Endothelial cell of umbilical vein (primary cell): Measurements from ENCODE around the gene CARD14. TPM values are rescaled to one million over a fixed set of nuclear protein-coding genes. Genes with fewer than 3 reads are reported as not detected.

Experiments used
- BruUV-seq: library from RNA; stranded (reverse); fragments of 400-500 nt; replicated peaks from 2 replicates; lab custom pipeline; 2021; lab: Mats Ljungman, UMichigan
- CTCF ChIA-PET: fragments of 300-600, 350-600 bp; sonication (Branson Sonifier 250); formaldehyde crosslinking; loops from one replicate; lab custom pipeline; 2021; ENCODE audit warnings: antibody characterized with exemption, inconsistent platforms; lab: Charles Lee
- POLR2A ChIA-PET: fragments of 300-600, 350-600 bp; sonication (Branson Sonifier 250); formaldehyde crosslinking; loops from one replicate; lab custom pipeline; 2021; ENCODE audit warnings: antibody characterized with exemption, inconsistent platforms; lab: Charles Lee
- DNase-seq: peaks from one replicate; pipeline ENCODE4 v3.0.0-alpha.2; 2011; ENCODE audit warnings: low read depth, low spot score
- FAIRE-seq: peaks from 2 replicates; lab custom pipeline; 2011; peaks lifted over from hg19 to GRCh38; lab: Jason Lieb, UNC
- H2AFZ ChIP-seq: 2 replicates; pipeline ENCODE4 v1.6.0; 2012; ENCODE audit warnings: low read depth, low read length, control low read depth, inconsistent platforms
- H3K27ac ChIP-seq: 2 replicates; pipeline ENCODE4 v1.5.1; 2011; ENCODE audit warnings: low read depth, mild to moderate bottlenecking, control low read depth, low read length, moderate library complexity; ENCODE audit not compliant: insufficient read depth
- H3K27me3 ChIP-seq, 2 experiments: 2 replicates each; pipeline versions ENCODE4 v1.6.0 to v1.6.1; 2011; ENCODE audit warnings: low read length in 2 of 2, mixed read lengths in 1 of 2; ENCODE audit not compliant: control insufficient read depth in 2 of 2, insufficient read depth in 2 of 2
- H3K36me3 ChIP-seq, 2 experiments: 2 replicates in 1 of 2; 3 replicates in 1 of 2; pipeline ENCODE4 v1.5.1; 2011; ENCODE audit warnings: low read length in 2 of 2, mild to moderate bottlenecking in 1 of 2, moderate library complexity in 1 of 2; ENCODE audit not compliant: control insufficient read depth in 2 of 2, insufficient read depth in 2 of 2; ENCODE audit errors: extremely low read depth in 1 of 2
- H3K4me1 ChIP-seq: 3 replicates; pipeline ENCODE4 v1.5.1; 2011; ENCODE audit warnings: mild to moderate bottlenecking, low read length; ENCODE audit not compliant: control insufficient read depth, insufficient read depth; ENCODE audit errors: extremely low read depth
- H3K4me2 ChIP-seq: 2 replicates; pipeline ENCODE4 v1.6.1; 2011; ENCODE audit warnings: low read length, control low read depth, mixed read lengths; ENCODE audit not compliant: insufficient read depth
- H3K4me3 ChIP-seq, 3 experiments: fragments of 200-600 bp in 1 of 3; sonication (generic), shearing (Covaris generic) in 1 of 3; replicated peaks in 1 of 3; 2 replicates each; pipeline ENCODE4 v1.5.1; 2011 to 2016; ENCODE audit warnings: control low read depth in 3 of 3, low read length in 3 of 3, mild to moderate bottlenecking in 2 of 3, inconsistent platforms in 1 of 3, low read depth in 1 of 3, moderate library complexity in 1 of 3; ENCODE audit not compliant: insufficient read depth in 1 of 3
- H3K79me2 ChIP-seq: 2 replicates; pipeline ENCODE4 v1.6.0; 2012; ENCODE audit warnings: low read length, inconsistent platforms; ENCODE audit not compliant: control insufficient read depth, insufficient read depth
- H3K9ac ChIP-seq: replicated peaks from 2 replicates; pipeline ENCODE3; 2011; ENCODE audit warnings: low read length, control low read depth; ENCODE audit not compliant: insufficient read depth; ENCODE audit errors: extremely low read depth
- H3K9me1 ChIP-seq: replicated peaks from 3 replicates; pipeline ENCODE4 v1.6.0; 2011; ENCODE audit warnings: mild to moderate bottlenecking, low read length; ENCODE audit not compliant: control insufficient read depth, insufficient read depth; ENCODE audit errors: extremely low read depth
- H3K9me3 ChIP-seq: replicated peaks from 2 replicates; pipeline ENCODE4 v1.5.1; 2012; ENCODE audit warnings: low read length, inconsistent platforms; ENCODE audit not compliant: control insufficient read depth, insufficient read depth
- H4K20me1 ChIP-seq: replicated peaks from 2 replicates; pipeline ENCODE3; 2011; ENCODE audit warnings: mild to moderate bottlenecking, low read length; ENCODE audit not compliant: control insufficient read depth, insufficient read depth; ENCODE audit errors: extremely low read depth
- EZH2 ChIP-seq: IDR thresholded peaks from 2 replicates; pipeline ENCODE4 v1.6.1; 2012; ENCODE audit warnings: borderline replicate concordance, low read depth, mild to moderate bottlenecking, moderate library complexity, low read length, inconsistent platforms; ENCODE audit not compliant: severe bottlenecking
- FOS ChIP-seq: IDR thresholded peaks from 2 replicates; pipeline ENCODE4 v1.6.1; 2011; ENCODE audit warnings: mild to moderate bottlenecking, low read length, moderate library complexity, borderline replicate concordance; ENCODE audit not compliant: insufficient read depth
- GATA2 ChIP-seq: IDR thresholded peaks from 2 replicates; pipeline ENCODE4 v1.7.0; 2011; ENCODE audit warnings: low read depth, mild to moderate bottlenecking, moderate library complexity, mixed read lengths, low read length; ENCODE audit not compliant: insufficient read length, insufficient read depth
- JUN ChIP-seq: IDR thresholded peaks from 2 replicates; pipeline ENCODE4 v1.6.1; 2011; ENCODE audit warnings: borderline replicate concordance, low read depth; ENCODE audit not compliant: insufficient read length, insufficient read depth
- MYC ChIP-seq: IDR thresholded peaks from one replicate; pipeline ENCODE4 v1.6.1; 2011; ENCODE audit warnings: mild to moderate bottlenecking, low read depth, low read length
- POLR2A ChIP-seq: IDR thresholded peaks from 2 replicates; pipeline ENCODE4 v1.6.1; 2012; ENCODE audit warnings: low read depth, mild to moderate bottlenecking, control low read depth, low read length
- POLR2AphosphoS5 ChIP-seq: IDR thresholded peaks from 2 replicates; pipeline ENCODE4 v1.6.1; 2012; ENCODE audit warnings: low read depth, mild to moderate bottlenecking, control low read depth, low read length, moderate library complexity; ENCODE audit not compliant: insufficient read depth
- dilution Hi-C: fragments of 300-500 bp; cut with MboI; formaldehyde crosslinking; loops from one replicate; pipeline ENCODE4 v1.15.0; 2019; ENCODE audit warnings: low sequenced_read_pairs; ENCODE audit not compliant: extremely low pct_ligation_motif_present
- intact Hi-C: fragments of 100-400 bp; cut with micrococcal nuclease; formaldehyde crosslinking; loops from one replicate; pipeline ENCODE4 v1.10.0; 2022
- polyA plus RNA-seq, 4 experiments: library from polyadenylated mRNA; depleted of rRNA in 3 of 4; stranded (reverse) in 3 of 4; unstranded in 1 of 4; fragments of >200 nt; gene quantifications; 2 replicates each; pipeline versions ENCODE4 v1.2.1 to v1.2.3, GENCODE V29; 2011 to 2012; ENCODE audit warnings: missing spikeins in 1 of 4
- total RNA-seq: library from RNA; stranded (reverse); gene quantifications from 2 replicates; pipeline ENCODE4 v1.2.3, GENCODE V29; 2021
- TF ChIP-seq, protein P1 (sequence below), 2 donors: IDR thresholded peaks; 1 replicate in 1 of 2; 2 replicates in 1 of 2; pipeline ENCODE4 v1.5.1; 2011; ENCODE audit warnings: low read length in 2 of 2, mild to moderate bottlenecking in 2 of 2, moderate library complexity in 2 of 2, control low read depth in 1 of 2, inconsistent platforms in 1 of 2, low read depth in 1 of 2; ENCODE audit not compliant: insufficient read depth in 1 of 2; ENCODE audit errors: extremely low read depth in 1 of 2
- TF ChIP-seq, protein P2 (sequence below): IDR thresholded peaks from 2 replicates; pipeline ENCODE4 v1.6.1; 2011; ENCODE audit not compliant: insufficient read depth, insufficient read length

CARD14 gene
- total and polyA plus RNA-seq, 2 donors (not counting 3 experiments of a cell fraction or from before 2014, with no cell fraction given): not detected

DNA sequence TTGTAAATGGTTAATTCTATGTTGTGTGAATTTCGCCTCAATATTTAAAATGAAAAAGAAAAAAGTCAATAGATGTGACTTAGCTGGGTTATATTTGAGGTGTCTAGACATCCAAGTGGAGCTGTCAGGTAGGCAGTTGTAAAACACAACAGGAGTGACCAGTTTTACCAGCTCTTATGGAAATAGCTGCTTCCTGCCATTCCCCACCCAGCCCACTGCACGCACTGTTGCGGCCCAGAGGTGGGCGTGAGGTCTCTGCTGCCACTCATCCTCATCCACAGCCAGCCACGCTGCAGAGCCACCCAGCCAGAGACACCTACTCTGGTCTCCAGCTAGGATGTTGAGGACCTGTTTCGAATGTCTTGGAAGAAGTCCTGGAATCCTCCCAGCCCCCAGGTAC lies 3.4 kb upstream of the CARD14 start:
- Histone ChIP-seq H4K20me1 (no peaks in the 10 kb centered on the region), H3K4me2 (no peak overlapping the region), H3K9me3 (no peaks in the 10 kb centered on the region), H3K27ac (no peak overlapping the region), H3K9ac (no peak overlapping the region), H3K27me3 (peaks cover 0 to 6% of the 10 kb centered on the region in 2 experiments), H3K79me2 (no peaks in the 10 kb centered on the region), H3K9me1 (no peaks in the 10 kb centered on the region), H2AFZ (no peak overlapping the region), H3K4me3 (no peak overlapping the region), H3K36me3 (no peaks in the 10 kb centered on the region), H3K4me1 (no peaks in the 10 kb centered on the region)
- TF ChIP-seq MYC: no peak
- no peak for TF ChIP-seq POLR2AphosphoS5
- no peak for TF ChIP-seq FOS
- no peak for TF ChIP-seq GATA2
- no peak for TF ChIP-seq EZH2
- no peak for TF ChIP-seq POLR2A
- TF ChIP-seq, protein P1, sequence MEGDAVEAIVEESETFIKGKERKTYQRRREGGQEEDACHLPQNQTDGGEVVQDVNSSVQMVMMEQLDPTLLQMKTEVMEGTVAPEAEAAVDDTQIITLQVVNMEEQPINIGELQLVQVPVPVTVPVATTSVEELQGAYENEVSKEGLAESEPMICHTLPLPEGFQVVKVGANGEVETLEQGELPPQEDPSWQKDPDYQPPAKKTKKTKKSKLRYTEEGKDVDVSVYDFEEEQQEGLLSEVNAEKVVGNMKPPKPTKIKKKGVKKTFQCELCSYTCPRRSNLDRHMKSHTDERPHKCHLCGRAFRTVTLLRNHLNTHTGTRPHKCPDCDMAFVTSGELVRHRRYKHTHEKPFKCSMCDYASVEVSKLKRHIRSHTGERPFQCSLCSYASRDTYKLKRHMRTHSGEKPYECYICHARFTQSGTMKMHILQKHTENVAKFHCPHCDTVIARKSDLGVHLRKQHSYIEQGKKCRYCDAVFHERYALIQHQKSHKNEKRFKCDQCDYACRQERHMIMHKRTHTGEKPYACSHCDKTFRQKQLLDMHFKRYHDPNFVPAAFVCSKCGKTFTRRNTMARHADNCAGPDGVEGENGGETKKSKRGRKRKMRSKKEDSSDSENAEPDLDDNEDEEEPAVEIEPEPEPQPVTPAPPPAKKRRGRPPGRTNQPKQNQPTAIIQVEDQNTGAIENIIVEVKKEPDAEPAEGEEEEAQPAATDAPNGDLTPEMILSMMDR (IDR thresholded peaks at IDR 0.05; ENCODE audit: extremely low read depth in 1 of 2, insufficient read depth in 1 of 2, low read depth in 1 of 2, low read length in 2 of 2): no peak
- TF ChIP-seq JUN: no peak
- TF ChIP-seq, protein P2, sequence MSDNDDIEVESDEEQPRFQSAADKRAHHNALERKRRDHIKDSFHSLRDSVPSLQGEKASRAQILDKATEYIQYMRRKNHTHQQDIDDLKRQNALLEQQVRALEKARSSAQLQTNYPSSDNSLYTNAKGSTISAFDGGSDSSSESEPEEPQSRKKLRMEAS: no peak
- CTCF ChIA-PET: interaction anchor here (2.1 kb wide), 1 partner anchor 29 kb away, joined by 9 read pairs; no protein-coding TSS in a partner anchor
- intact Hi-C loops (no loop called here), dilution Hi-C loops (no loop called here)
- no peak for FAIRE-seq
- POLR2A ChIA-PET: no interaction called here
- no peak for DNase-seq
- no TSS peak for BruUV-seq
